Adrenal gland (tissue), 12 donors: Measurements from ENCODE around the gene PMIS2. TPM values are rescaled to one million over a fixed set of nuclear protein-coding genes. Genes with fewer than 3 reads are reported as not detected.

Source experiments
- DNase-seq, 7 donors: peaks; one replicate each; pipeline ENCODE4 v3.0.0-alpha.2; 2019 to 2020
- H3K27ac ChIP-seq, 5 donors: fragments of 200-600 bp; sonication (generic) in 4 of 5; 1 replicate in 3 of 5; 2 replicates in 2 of 5; pipeline versions ENCODE4 v1.5.1 to v1.8.0; 2016 to 2020; ENCODE audit warnings: mild to moderate bottlenecking in 1 of 5
- H3K27me3 ChIP-seq: fragments of 200-600 bp; 2 replicates; pipeline ENCODE4 v1.8.0; 2021
- H3K36me3 ChIP-seq, 2 donors: fragments of 200-600 bp; replicated peaks in 1 of 2; 1 replicate in 1 of 2; 2 replicates in 1 of 2; pipeline versions ENCODE4 v1.5.1 to v1.8.0; 2018 to 2022
- H3K4me1 ChIP-seq, 2 donors: fragments of 200-600 bp; replicated peaks in 1 of 2; 1 replicate in 1 of 2; 2 replicates in 1 of 2; pipeline versions ENCODE4 v1.5.1 to v1.8.0; 2018 to 2021
- H3K4me3 ChIP-seq, 4 donors: fragments of 200-600 bp; sonication (generic) in 3 of 4; one replicate each; pipeline ENCODE4 v1.5.1; 2016 to 2018
- H3K9me3 ChIP-seq, 3 donors: fragments of 200-600 bp; sonication (generic) in 1 of 3; replicated peaks in 1 of 3; 1 replicate in 2 of 3; 2 replicates in 1 of 3; pipeline versions ENCODE4 v1.5.1 to v1.8.0; 2016 to 2021
- CTCF ChIP-seq, 6 experiments: fragments of 450-650 bp in 4 of 6; fragments of 200-600 bp in 2 of 6; sonication (generic) in 1 of 6; IDR thresholded peaks; 1 replicate in 5 of 6; 2 replicates in 1 of 6; pipeline versions ENCODE4 v1.5.1 to v1.8.0; 2016 to 2021; ENCODE audit warnings: antibody characterized with exemption in 6 of 6, mild to moderate bottlenecking in 2 of 6, moderate library complexity in 1 of 6
- POLR2A ChIP-seq, 2 donors: fragments of 450-650 bp; IDR thresholded peaks; one replicate each; pipeline ENCODE4 v1.6.1; 2017; ENCODE audit warnings: antibody characterized with exemption in 2 of 2, mild to moderate bottlenecking in 2 of 2, moderate library complexity in 1 of 2
- WGBS, 4 donors: extraction: QIAGEN DNeasy Blood & Tissue Kit in 2 of 4; methylation state at CpG; one replicate each; pipeline versions ENCODE4 v1.1.5 to v1.1.7; 2013 to 2017; 5-methylcytosine and 5-hydroxymethylcytosine counted together
- intact Hi-C, 2 donors: fragments of 100-400 bp; cut with DNase I; formaldehyde crosslinking; loops; one replicate each; pipeline versions ENCODE4 v1.14.1 to v1.15.0; 2022 to 2023
- polyA plus RNA-seq, 3 donors: library from polyadenylated mRNA; stranded (reverse); fragments of 200-250 nt in 2 of 3; fragments of 350-450 nt in 1 of 3; fragmentation: Illumina TruSeq in 1 of 3; extraction: RNeasy Lipid Tissue Mini Kit (QIAGEN cat#74804) in 1 of 3; gene quantifications; one replicate each; pipeline ENCODE4 v1.2.3, GENCODE V29; 2013 to 2014
- total RNA-seq, 9 donors: library from RNA; depleted of rRNA in 4 of 9; stranded (reverse); fragments of >200 nt in 4 of 9; fragments of 120-200 nt in 1 of 9; fragmentation: NEBNext Ultra II Directional in 1 of 9; extraction: Animal tissue kit (Norgen Biotek cat#: 25700) in 1 of 9; gene quantifications; one replicate each; pipeline versions ENCODE4 v1.1.0 to v1.2.4, GENCODE V29; 2013 to 2023
- donor health status: healthy with polysubstance abuse.
- donor health status: Bipolar disorder and iron deficiency.
- donor health status: DM: yes; HTN: yes; CAD: no.
- donor health status: DM: no; HTN: no; CAD: no.
- donor health status: DM: no; HTN: no; CAD: no.
- donor health status: DM: yes; HTN: yes; CAD: no.

PMIS2 gene
- total and polyA plus RNA-seq, 12 donors = 0.61 to 0.81 TPM; not detected in 10

- TF ChIP-seq POLR2A (IDR thresholded peaks at IDR 0.05) (no peak), CTCF (IDR thresholded peaks at IDR 0.05) (no peak)
- Histone ChIP-seq H3K9me3 (no peaks in the 10 kb centered on the region), H3K4me3 (no peak overlapping the region), H3K27me3 (no peaks in the 10 kb centered on the region), H3K36me3 (peaks cover 0 to 68% of the 10 kb centered on the region in 2 donors), H3K27ac (no peak overlapping the region), H3K4me1 (no peaks in the 10 kb centered on the region)
- intact Hi-C loops = no loop called here
- 70 to 86% (median 81%) methylated on average over 2 to 3 of the region's 3 CpGs for WGBS, 4 donors
- DNase-seq = no peak
These were observed 50.7 kb downstream of the PMIS2 start for GRCh38 chr19:35636651-35637050.

Other genes starting within 250 kb of the PMIS2 start
- gene FFAR1, start 238.3 kb upstream of the PMIS2 start, total RNA-seq = under 1 TPM in 1 of 9 donors, not detected in 8; 0.11 TPM
- gene FFAR1, start 238.3 kb upstream of the PMIS2 start, polyA plus RNA-seq = under 1 TPM in 1 of 3 donors, not detected in 2; 0.03 TPM
- gene FFAR3, start 227.7 kb upstream of the PMIS2 start, total RNA-seq = under 1 TPM in 2 of 9 donors, not detected in 7; 0.11 to 0.18 TPM
- under 1 TPM in 2 of 3 donors, not detected in 1; 0.16 to 0.17 TPM for gene FFAR3, start 227.7 kb upstream of the PMIS2 start, polyA plus RNA-seq
- not detected for gene GPR42, start 215.1 kb upstream of the PMIS2 start, total RNA-seq
- gene GPR42, start 215.1 kb upstream of the PMIS2 start, polyA plus RNA-seq = not detected
- under 1 TPM in 3 of 9 donors, not detected in 6; 0.11 to 0.52 (median 0.29) TPM for gene FFAR2, start 137.9 kb upstream of the PMIS2 start, total RNA-seq
- under 1 TPM; 0.33 to 0.88 (median 0.40) TPM for gene FFAR2, start 137.9 kb upstream of the PMIS2 start, polyA plus RNA-seq
- not detected for gene KRTDAP, start 95.7 kb upstream of the PMIS2 start, total RNA-seq
- not detected for gene KRTDAP, start 95.7 kb upstream of the PMIS2 start, polyA plus RNA-seq
- 10 to 100 TPM in 5 of 9 donors, 1 to 10 TPM in 4; 2.7 to 39.4 (median 17.1) TPM for gene DMKN, start 72.5 kb upstream of the PMIS2 start, total RNA-seq
- gene DMKN, start 72.5 kb upstream of the PMIS2 start, polyA plus RNA-seq = 10 to 100 TPM; 29.3 to 70.5 (median 63.2) TPM
- gene SBSN, start 57.9 kb upstream of the PMIS2 start, total RNA-seq = not detected
- gene SBSN, start 57.9 kb upstream of the PMIS2 start, polyA plus RNA-seq = under 1 TPM in 1 of 3 donors, not detected in 2; 0.77 TPM
- gene GAPDHS, start 52.7 kb upstream of the PMIS2 start, total RNA-seq = not detected
- gene GAPDHS, start 52.7 kb upstream of the PMIS2 start, polyA plus RNA-seq = not detected
- 100 to 1,000 TPM; 139 to 261 (median 173) TPM for gene TMEM147, start 40.5 kb upstream of the PMIS2 start, total RNA-seq
- gene TMEM147, start 40.5 kb upstream of the PMIS2 start, polyA plus RNA-seq = 100 to 1,000 TPM in 2 of 3 donors, 10 to 100 TPM in 1; 86.5 to 215 (median 188) TPM
- gene ATP4A, start 22.5 kb upstream of the PMIS2 start, total RNA-seq = 10 to 100 TPM in 3 of 9 donors, 1 to 10 TPM in 6; 2.2 to 60.4 (median 7.3) TPM
- 10 to 100 TPM in 1 of 3 donors, 1 to 10 TPM in 2; 6.5 to 63.5 (median 7.6) TPM for gene ATP4A, start 22.5 kb upstream of the PMIS2 start, polyA plus RNA-seq
- gene HAUS5, start 26.6 kb downstream of the PMIS2 start, total RNA-seq = 10 to 100 TPM in 5 of 9 donors, 1 to 10 TPM in 4; 6.2 to 22.4 (median 10.3) TPM
- 10 to 100 TPM in 2 of 3 donors, 1 to 10 TPM in 1; 5.2 to 38.2 (median 20.7) TPM for gene HAUS5, start 26.6 kb downstream of the PMIS2 start, polyA plus RNA-seq
- gene RBM42, start 42.9 kb downstream of the PMIS2 start, total RNA-seq = 10 to 100 TPM; 42.6 to 92.9 (median 74.6) TPM
- 100 to 1,000 TPM in 1 of 3 donors, 10 to 100 TPM in 2; 23.9 to 107 (median 80.7) TPM for gene RBM42, start 42.9 kb downstream of the PMIS2 start, polyA plus RNA-seq
- gene ETV2, start 55.6 kb downstream of the PMIS2 start, total RNA-seq = 1 to 10 TPM in 6 of 9 donors, under 1 TPM in 1, not detected in 2; 0.96 to 2.6 (median 2.1) TPM
- gene ETV2, start 55.6 kb downstream of the PMIS2 start, polyA plus RNA-seq = 1 to 10 TPM in 2 of 3 donors, under 1 TPM in 1; 0.38 to 5.3 (median 5.0) TPM
- 100 to 1,000 TPM; 289 to 694 (median 493) TPM for gene COX6B1, start 62.1 kb downstream of the PMIS2 start, total RNA-seq
- 1,000 to 10,000 TPM in 2 of 3 donors, 100 to 1,000 TPM in 1; 626 to 1,985 (median 1,187) TPM for gene COX6B1, start 62.1 kb downstream of the PMIS2 start, polyA plus RNA-seq
- not detected for gene UPK1A, start 80.3 kb downstream of the PMIS2 start, total RNA-seq
- 1 to 10 TPM in 1 of 3 donors, not detected in 2; 1.2 TPM for gene UPK1A, start 80.3 kb downstream of the PMIS2 start, polyA plus RNA-seq
- gene ZBTB32, start 118.4 kb downstream of the PMIS2 start, total RNA-seq = under 1 TPM in 1 of 9 donors, not detected in 8; 0.38 TPM
- under 1 TPM in 2 of 3 donors, not detected in 1; 0.27 to 0.40 TPM for gene ZBTB32, start 118.4 kb downstream of the PMIS2 start, polyA plus RNA-seq
- gene KMT2B, start 131.8 kb downstream of the PMIS2 start, total RNA-seq = 10 to 100 TPM in 8 of 9 donors, 1 to 10 TPM in 1; 6.6 to 41.8 (median 19.8) TPM
- gene KMT2B, start 131.8 kb downstream of the PMIS2 start, polyA plus RNA-seq = 10 to 100 TPM; 10.1 to 97.3 (median 70.3) TPM
- 10 to 100 TPM in 6 of 9 donors, 1 to 10 TPM in 3; 4.9 to 35.3 (median 13.8) TPM for gene IGFLR1, start 156.3 kb downstream of the PMIS2 start, total RNA-seq
- 10 to 100 TPM in 2 of 3 donors, 1 to 10 TPM in 1; 5.3 to 32.3 (median 21.5) TPM for gene IGFLR1, start 156.3 kb downstream of the PMIS2 start, polyA plus RNA-seq
- 10 to 100 TPM; 14.8 to 55.0 (median 32.7) TPM for gene U2AF1L4, start 159.2 kb downstream of the PMIS2 start, total RNA-seq
- gene U2AF1L4, start 159.2 kb downstream of the PMIS2 start, polyA plus RNA-seq = 100 to 1,000 TPM in 2 of 3 donors, 10 to 100 TPM in 1; 30.3 to 255 (median 104) TPM
- 100 to 1,000 TPM in 1 of 9 donors, 10 to 100 TPM in 8; 29.5 to 149 (median 71.0) TPM for gene PSENEN, start 159.5 kb downstream of the PMIS2 start, total RNA-seq
- 100 to 1,000 TPM in 2 of 3 donors, 10 to 100 TPM in 1; 93.1 to 230 (median 174) TPM for gene PSENEN, start 159.5 kb downstream of the PMIS2 start, polyA plus RNA-seq
- gene LIN37, start 162.4 kb downstream of the PMIS2 start, total RNA-seq = 10 to 100 TPM in 8 of 9 donors, 1 to 10 TPM in 1; 6.0 to 28.2 (median 12.5) TPM
- gene LIN37, start 162.4 kb downstream of the PMIS2 start, polyA plus RNA-seq = 100 to 1,000 TPM in 1 of 3 donors, 10 to 100 TPM in 2; 11.3 to 137 (median 75.9) TPM
- gene HSPB6, start 170.9 kb downstream of the PMIS2 start, total RNA-seq = 100 to 1,000 TPM in 7 of 9 donors, 10 to 100 TPM in 2; 21.1 to 431 (median 164) TPM
- gene HSPB6, start 170.9 kb downstream of the PMIS2 start, polyA plus RNA-seq = 100 to 1,000 TPM; 524 to 932 (median 718) TPM
- gene PROSER3, start 172.0 kb downstream of the PMIS2 start, total RNA-seq = 10 to 100 TPM in 5 of 9 donors, 1 to 10 TPM in 4; 4.4 to 18.5 (median 10.2) TPM
- gene PROSER3, start 172.0 kb downstream of the PMIS2 start, polyA plus RNA-seq = 10 to 100 TPM in 2 of 3 donors, 1 to 10 TPM in 1; 7.0 to 27.3 (median 14.7) TPM
- 10 to 100 TPM in 3 of 9 donors, 1 to 10 TPM in 5, under 1 TPM in 1; 0.54 to 30.9 (median 5.4) TPM for gene ARHGAP33, start 189.4 kb downstream of the PMIS2 start, total RNA-seq
- gene ARHGAP33, start 189.4 kb downstream of the PMIS2 start, polyA plus RNA-seq = 10 to 100 TPM in 2 of 3 donors, 1 to 10 TPM in 1; 1.2 to 90.3 (median 27.9) TPM
- under 1 TPM in 1 of 9 donors, not detected in 8; 0.46 TPM for gene PRODH2, start 226.7 kb downstream of the PMIS2 start, total RNA-seq
- gene PRODH2, start 226.7 kb downstream of the PMIS2 start, polyA plus RNA-seq = under 1 TPM in 1 of 3 donors, not detected in 2; 0.07 TPM